ENCODE results near the gene ACOT11.
"Not testable (repeated sequence)": the region's sequence is repeated elsewhere in the genome, so short reads cannot be mapped to it uniquely, and the experiment has no call there.

Gene ACOT11

DNA sequence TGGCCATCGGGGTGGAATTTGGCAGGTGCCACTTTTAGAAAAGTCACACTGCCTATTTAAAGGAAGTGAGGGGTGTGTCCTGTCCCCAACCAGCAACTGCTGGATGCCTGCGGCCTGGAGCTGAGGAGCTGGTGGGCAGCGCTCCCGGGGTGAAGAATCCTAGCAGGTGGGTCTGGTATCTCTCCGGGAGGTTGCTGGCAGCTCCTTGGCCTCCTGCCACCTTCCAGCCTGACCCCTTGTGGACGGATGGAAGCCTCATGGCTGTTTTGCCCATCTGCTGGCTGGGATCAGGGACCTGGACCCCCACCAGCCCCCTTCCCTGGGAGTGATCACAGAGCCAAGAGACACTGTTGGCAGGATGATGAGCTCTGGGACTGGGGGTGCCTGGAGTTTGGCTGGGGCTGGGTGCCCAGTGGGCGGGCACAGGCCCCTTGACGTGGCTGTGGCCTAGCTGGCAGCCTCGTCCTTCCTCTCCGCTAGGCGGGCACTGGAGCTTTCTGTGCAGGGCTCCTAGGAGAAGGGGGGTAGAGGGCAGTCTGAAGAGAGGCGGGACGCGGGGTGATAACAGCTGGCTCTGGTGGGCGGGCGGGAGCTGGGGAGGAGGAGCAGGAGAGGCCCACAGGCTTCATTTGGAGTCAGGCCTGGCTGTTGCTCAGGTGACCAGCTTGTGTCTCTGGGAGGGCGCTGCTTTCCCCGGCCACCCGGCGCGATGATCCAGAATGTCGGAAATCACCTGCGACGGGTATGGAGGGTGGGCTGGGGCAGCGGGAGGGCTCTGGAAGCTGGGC is at the start of gene ACOT11:
TSS of gene ACOT11 (plus strand) at position 628 of the 788 bp plus-strand sequence. CDS start at position 710, 82 bp downstream.
- DNase-seq (ENCODE audit: low read depth, low spot score), result peak; percentile 44

GRCh38 chr1:54498383-54499096 is 49.5 kb upstream of the ACOT11 start:
- no peak for DNase-seq (ENCODE audit: low read depth, low spot score)

DNA sequence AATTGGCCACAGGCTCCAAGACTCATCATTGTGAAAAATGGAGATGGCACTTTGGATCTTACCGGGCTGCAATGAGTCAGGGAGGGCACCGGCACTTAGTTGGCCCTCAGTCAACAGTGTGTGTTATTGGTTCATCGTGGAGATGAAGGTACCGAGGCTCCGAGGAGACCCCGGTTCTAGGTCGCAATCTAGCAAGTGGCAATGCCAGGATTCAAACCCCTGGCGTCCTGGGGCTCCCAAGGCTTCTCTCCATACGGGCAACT is 49.0 kb upstream of the ACOT11 start:
- no peak for DNase-seq (ENCODE audit: low read depth, low spot score)

GRCh38 chr1:54499360-54500106 is 48.5 kb upstream of the ACOT11 start:
- DNase-seq (ENCODE audit: low read depth, low spot score), result peak; percentile 53

DNA sequence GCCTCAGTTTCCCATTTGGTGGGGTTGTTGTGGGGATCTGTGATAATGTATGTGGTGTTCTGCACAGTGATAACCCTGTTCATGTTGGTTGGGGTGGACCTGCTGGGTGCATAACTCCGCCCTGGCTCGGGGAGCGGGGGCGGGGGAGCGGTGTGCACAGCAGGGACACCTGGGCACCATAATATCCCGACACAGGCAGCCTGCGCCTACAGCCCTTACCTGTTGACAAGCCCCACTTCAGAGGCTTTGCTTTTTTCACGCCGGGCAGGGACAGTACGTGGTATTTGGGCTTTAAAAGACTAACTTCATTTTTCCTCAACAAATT is 48.0 kb upstream of the ACOT11 start:
- DNase-seq (ENCODE audit: low read depth, low spot score), result no peak

DNA sequence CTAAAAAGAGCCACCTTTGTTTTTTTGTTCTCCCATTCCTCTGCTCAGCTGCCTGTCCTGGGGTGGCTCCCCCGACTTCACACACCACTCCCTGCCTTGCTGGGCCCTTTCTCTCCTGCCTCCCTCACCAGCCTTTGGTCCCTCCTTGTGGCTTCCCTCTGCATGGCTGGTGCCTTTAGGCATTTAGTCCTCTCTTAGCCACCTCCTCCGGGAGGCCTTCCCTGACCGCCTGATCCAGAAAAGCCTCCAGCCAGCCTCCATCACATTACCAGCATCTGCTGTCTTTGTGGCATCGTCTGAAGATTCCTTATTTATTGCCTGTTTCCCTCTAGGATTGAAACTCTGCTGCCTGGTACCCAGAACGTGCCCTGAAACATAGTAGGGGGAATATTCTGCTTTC is 46.2 kb upstream of the ACOT11 start:
- DNase-seq (ENCODE audit: low read depth, low spot score), result no peak

DNA sequence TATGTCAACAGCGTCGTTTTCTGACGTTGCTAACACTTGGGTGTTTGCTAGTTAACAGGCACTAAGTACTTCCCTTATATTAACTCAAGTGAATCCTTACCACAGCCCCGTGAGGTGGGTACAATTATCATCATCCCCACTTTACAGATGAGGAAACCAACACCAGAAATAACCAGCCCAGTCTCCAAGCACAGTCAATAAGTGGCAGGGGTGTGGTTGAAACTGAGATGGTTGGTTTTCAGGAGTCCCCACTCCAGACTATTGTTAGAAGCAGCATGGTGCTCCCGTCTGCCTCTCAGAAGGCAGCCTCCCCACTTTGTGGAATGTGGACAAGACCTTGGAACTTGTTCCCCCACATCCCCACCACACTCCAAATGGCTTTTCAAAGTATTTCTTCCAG is 45.7 kb upstream of the ACOT11 start:
- no peak for DNase-seq (ENCODE audit: low read depth, low spot score)

DNA sequence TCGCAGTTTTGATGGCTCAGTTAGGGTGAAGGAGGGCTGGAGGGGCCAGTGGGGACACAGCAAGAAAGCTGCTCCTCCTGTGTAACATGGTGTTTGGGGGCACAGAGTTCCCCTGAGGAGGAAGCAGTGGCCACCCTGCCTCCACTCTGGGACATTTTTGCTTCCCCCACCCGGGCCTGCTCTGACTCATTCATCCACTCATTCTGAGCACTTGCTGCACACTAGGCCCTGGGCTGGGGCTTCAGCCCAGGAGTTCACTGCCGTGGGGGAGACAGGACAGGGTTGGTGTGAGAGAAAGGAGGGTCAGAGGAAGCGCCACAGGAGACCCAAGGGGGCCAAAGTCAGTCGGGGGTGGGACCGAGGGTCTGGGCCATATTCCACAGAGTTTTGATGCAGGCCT is 41.4 kb upstream of the ACOT11 start:
- no peak for DNase-seq (ENCODE audit: low read depth, low spot score)

- peak; percentile 60 for DNase-seq (ENCODE audit: low read depth, low spot score)
These were observed 40.8 kb upstream of the ACOT11 start for GRCh38 chr1:54507033-54507870.

DNA sequence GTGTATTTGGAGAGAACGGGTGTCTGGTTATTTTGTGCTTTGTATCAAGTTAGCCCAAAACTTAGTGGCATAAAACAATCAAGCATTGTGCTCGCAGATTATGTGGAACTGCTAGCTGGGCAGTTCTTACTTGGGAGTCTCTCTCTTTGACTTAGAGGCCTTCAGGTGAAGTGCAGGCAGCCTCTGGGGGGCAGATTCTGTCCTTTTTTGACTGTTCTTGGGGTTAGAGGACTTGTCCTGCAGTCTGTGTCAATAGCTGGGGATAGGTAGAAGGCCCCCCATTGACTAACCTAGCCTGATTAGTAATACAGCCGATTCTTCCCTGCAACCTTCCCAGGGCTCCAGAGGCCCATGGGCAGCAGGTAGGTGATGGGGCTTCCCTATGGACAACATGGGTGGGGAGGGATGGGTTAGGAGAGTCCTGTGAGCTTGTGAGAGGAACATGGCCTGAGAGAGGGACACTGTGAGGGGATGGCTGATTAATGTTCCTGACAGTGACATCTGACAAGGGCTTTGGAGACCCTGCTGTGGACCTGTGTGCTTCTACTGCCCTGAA is 37.2 kb upstream of the ACOT11 start:
- DNase-seq (ENCODE audit: low read depth, low spot score), result no peak

DNA sequence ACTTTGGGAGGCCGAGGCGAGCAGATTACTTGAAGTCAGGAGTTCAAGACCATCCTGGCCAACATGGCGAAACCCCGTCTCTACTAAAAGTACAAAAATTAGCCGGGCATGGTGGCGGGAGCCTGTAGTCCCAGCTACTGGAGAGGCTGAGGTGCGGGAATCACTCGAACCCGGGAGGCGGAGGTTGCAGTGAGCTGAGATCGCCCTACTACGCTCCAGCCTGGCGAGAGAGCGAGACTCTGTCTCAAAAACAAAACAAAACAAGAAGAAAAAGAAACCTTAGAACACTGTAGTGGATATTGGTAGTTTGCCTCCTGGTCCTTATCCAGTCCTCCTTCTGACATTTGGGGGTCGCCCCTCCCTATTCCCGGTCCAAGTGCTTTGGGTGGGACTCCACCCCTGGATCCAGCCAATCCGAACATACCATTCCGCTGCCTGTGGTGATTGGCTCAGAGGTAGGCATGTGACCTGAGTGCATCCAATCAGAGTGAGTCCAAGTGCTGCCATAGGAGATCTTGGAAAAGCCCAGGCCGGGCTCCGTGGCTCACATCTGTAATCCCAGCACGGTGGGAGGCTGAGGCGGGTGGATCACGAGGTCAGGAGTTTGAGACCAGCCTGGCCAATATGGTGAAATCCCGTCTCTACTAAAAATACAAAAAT is 34.0 kb upstream of the ACOT11 start:
- DNase-seq (ENCODE audit: low read depth, low spot score), result peak; percentile 22

DNA sequence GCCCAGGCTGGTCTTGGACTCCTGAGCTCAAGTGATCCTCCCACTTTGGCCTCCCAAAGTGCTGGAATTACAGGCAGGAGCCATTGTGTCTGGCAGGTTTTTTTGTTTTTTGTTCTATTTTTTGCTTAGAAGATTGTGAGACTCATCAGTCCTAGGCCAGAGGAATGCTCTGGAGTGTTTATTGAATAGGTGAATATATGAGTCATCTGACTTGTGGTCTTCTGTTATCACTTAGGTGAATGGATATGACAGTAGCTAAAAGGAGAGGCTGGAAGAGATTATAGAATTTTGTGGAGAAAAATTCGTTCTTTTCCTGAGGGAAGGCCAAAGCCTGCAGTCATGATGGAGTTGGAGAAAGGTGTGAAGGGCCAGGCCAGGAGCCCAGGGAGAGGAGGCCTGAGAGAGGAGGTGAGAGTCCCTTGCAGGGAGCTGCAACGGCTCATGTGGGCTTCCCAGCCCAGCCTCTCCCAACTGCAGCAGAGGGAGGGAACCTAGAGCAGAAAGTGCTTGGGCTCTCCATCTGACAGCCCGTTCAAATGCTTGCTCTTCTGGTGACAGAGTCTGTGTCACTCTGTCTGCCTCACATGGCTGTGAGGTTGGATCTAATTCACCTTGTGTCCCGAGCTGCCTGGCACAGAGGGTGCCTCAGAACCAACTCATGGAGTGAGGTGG is 31.6 kb upstream of the ACOT11 start:
- no peak for DNase-seq (ENCODE audit: low read depth, low spot score)

- DNase-seq (ENCODE audit: low read depth, low spot score), result no peak
These were observed 30.5 kb upstream of the ACOT11 start for GRCh38 chr1:54517496-54517895.

GRCh38 chr1:54518489-54518888 is 29.5 kb upstream of the ACOT11 start:
- DNase-seq (ENCODE audit: low read depth, low spot score), result no peak

DNA sequence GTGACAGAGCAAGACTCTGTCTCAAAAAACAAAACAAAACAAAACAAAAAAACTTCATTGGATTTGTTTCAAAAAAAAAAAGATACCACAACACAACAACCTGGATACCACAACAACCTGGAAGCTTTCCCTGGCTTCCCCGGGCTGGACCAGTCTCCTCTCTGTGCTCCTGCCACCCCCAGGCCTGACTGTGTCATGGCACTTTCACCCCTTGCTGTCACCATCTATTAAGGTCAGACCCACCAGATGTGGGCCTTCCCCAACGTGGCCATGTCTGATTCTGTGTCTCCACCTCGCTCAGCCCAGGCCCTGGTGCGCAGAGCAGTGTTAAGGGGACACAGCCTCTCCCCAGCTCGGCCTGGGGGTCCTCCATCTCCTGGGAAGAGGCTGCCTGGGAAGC is 28.3 kb upstream of the ACOT11 start:
- DNase-seq (ENCODE audit: low read depth, low spot score), result peak; percentile 43

DNA sequence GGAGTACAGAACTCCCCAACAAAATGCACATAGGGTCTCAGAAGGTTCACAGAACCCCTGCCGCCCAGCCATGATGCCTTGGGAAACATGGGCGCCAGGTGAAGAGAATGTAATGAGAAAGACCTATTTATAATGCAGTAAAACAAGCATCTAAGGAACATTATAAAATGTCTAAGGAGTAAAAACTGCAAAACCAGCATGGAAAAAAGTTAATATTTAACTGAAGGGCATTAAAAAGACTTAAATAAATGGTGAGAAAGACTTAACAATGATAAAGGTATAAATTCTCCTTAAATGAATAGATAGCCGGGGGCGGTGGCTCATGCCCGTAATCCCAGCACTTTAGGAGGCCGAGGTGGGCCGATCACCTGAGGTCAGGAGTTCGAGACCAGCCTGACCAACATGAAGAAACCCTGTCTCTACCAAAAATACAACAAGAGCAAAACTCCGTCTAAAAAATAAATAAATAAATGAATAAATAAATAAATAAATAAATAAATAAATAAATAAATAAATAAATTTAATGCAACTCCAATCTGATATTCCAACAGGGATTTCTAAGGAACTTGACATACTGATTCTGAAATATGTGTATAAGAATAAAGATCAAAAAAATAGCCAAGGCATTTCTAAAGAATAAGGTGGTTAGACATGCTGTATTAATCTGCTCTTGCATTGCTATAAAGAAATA is 27.3 kb upstream of the ACOT11 start:
- DNase-seq (ENCODE audit: low read depth, low spot score), result no peak

GRCh38 chr1:54526565-54526964 is 21.5 kb upstream of the ACOT11 start:
- not testable (repeated sequence) for DNase-seq (ENCODE audit: low read depth, low spot score)

GRCh38 chr1:54528613-54529012 is 19.4 kb upstream of the ACOT11 start:
- no peak for DNase-seq (ENCODE audit: low read depth, low spot score)

DNA sequence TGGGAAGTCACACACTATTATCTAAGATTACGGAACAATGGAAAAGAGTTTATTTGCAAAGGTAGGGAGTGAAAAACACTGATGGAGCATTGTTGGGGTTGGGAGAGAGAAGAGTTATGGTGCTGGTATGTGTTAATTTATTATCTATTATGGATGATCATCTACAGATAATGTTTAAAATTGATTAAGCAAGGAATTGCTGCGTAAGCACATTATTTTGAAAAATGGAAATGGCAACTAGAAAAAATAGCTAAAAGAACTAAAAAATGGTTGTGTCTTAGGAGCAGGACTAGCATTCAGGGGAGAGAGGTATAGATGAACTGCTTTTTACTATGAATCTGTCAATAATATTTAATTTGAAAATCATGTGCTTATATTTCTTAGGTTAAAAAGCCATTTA is 16.0 kb upstream of the ACOT11 start:
- DNase-seq (ENCODE audit: low read depth, low spot score), result no peak

GRCh38 chr1:54536656-54537055 is 11.4 kb upstream of the ACOT11 start:
- DNase-seq (ENCODE audit: low read depth, low spot score), result not testable (repeated sequence)
